CD4-positive, alpha-beta T cell (primary cell): ENCODE data around the gene THSD7A. TPM values are rescaled to one million over a fixed set of nuclear protein-coding genes. Genes with fewer than 3 reads are reported as not detected.

ENCODE experiments used
- ATAC-seq: fragments of 200-7000 bp; cut with Tn5 transposase; one replicate; pipeline ENCODE4 v1.10.0; 2022; ENCODE audit warnings: mild to moderate bottlenecking; ENCODE audit not compliant: poor library complexity
- CTCF ChIA-PET: fragments of 350-600 bp; sonication (Branson Sonifier 250); formaldehyde crosslinking; loops from one replicate; lab custom pipeline; 2021; ENCODE audit warnings: antibody characterized with exemption, inconsistent platforms; lab: Charles Lee
- POLR2A ChIA-PET: fragments of 350-600 bp; sonication (Branson Sonifier 250); formaldehyde crosslinking; loops from one replicate; lab custom pipeline; 2021; ENCODE audit warnings: antibody characterized with exemption, inconsistent platforms; lab: Charles Lee
- DNase-seq, 14 experiments: peaks; one replicate each; pipeline ENCODE4 v3.0.0-alpha.2; 2013 to 2020; ENCODE audit warnings: mixed read lengths in 2 of 14
- H3K27ac ChIP-seq, 2 donors: one replicate each; pipeline versions ENCODE4 v1.5.1 to v1.7.0; 2013; ENCODE audit warnings: low read length in 2 of 2, low read depth in 1 of 2, mild to moderate bottlenecking in 1 of 2
- H3K27me3 ChIP-seq, 2 experiments: 1 replicate in 1 of 2; 2 replicates in 1 of 2; pipeline versions ENCODE4 v1.6.1 to v1.7.0; 2013; ENCODE audit warnings: low read length in 2 of 2, control low read depth in 1 of 2, mild to moderate bottlenecking in 1 of 2, moderate library complexity in 1 of 2; ENCODE audit not compliant: insufficient read depth in 2 of 2, control insufficient read depth in 1 of 2
- H3K36me3 ChIP-seq: one replicate; pipeline ENCODE4 v1.6.1; 2013; ENCODE audit warnings: low read length, control low read depth; ENCODE audit not compliant: insufficient read depth
- H3K4me1 ChIP-seq: one replicate; pipeline ENCODE4 v1.6.1; 2013; ENCODE audit warnings: low read length, control low read depth; ENCODE audit not compliant: insufficient read depth
- H3K4me3 ChIP-seq: one replicate; pipeline ENCODE4 v1.5.1; 2013; ENCODE audit warnings: mild to moderate bottlenecking, low read length, moderate library complexity
- H3K9me3 ChIP-seq, 2 experiments: 1 replicate in 1 of 2; 2 replicates in 1 of 2; pipeline versions ENCODE4 v1.6.1 to v1.7.0; 2013; ENCODE audit warnings: low read length in 2 of 2, mild to moderate bottlenecking in 2 of 2, control low read depth in 1 of 2, moderate library complexity in 1 of 2; ENCODE audit not compliant: control insufficient read depth in 1 of 2, insufficient read depth in 1 of 2
- H3K27ac Mint-ChIP-seq: one replicate; pipeline ENCODE4 v1.8.0; 2020; ENCODE audit warnings: mixed read lengths
- H3K27me3 Mint-ChIP-seq: one replicate; pipeline ENCODE4 v1.8.0; 2021; ENCODE audit warnings: mixed read lengths
- H3K36me3 Mint-ChIP-seq: one replicate; pipeline ENCODE4 v1.8.0; 2021; ENCODE audit warnings: low read depth, mixed read lengths
- H3K4me1 Mint-ChIP-seq: one replicate; pipeline ENCODE4 v1.8.0; 2021; ENCODE audit warnings: low read depth, mixed read lengths
- H3K4me3 Mint-ChIP-seq: one replicate; pipeline ENCODE4 v1.8.0; 2020; ENCODE audit warnings: mild to moderate bottlenecking, mixed read lengths
- H3K9me3 Mint-ChIP-seq: one replicate; pipeline ENCODE4 v1.8.0; 2020; ENCODE audit warnings: mixed read lengths
- CTCF ChIP-seq: fragments of 200-600 bp; IDR thresholded peaks from one replicate; pipeline ENCODE4 v1.8.0; 2022; ENCODE audit warnings: antibody characterized with exemption, mild to moderate bottlenecking
- intact Hi-C, 2 experiments: fragments of 100-400 bp; cut with DNase I in 1 of 2; cut with micrococcal nuclease in 1 of 2; formaldehyde crosslinking; loops; one replicate each; pipeline versions ENCODE4 v1.15.1 to v1.9.0; 2023 to 2025; cut with DNase I, micrococcal nuclease
- total RNA-seq, 174 experiments: library from RNA in 2 of 174; stranded (reverse) in 2 of 174; gene quantifications; one replicate each; pipeline ENCODE4 v1.2.3 and lab custom pipeline; 2021 to 2026

THSD7A gene
- total RNA-seq, 2 experiments from 2014 or later = not detected

DNA sequence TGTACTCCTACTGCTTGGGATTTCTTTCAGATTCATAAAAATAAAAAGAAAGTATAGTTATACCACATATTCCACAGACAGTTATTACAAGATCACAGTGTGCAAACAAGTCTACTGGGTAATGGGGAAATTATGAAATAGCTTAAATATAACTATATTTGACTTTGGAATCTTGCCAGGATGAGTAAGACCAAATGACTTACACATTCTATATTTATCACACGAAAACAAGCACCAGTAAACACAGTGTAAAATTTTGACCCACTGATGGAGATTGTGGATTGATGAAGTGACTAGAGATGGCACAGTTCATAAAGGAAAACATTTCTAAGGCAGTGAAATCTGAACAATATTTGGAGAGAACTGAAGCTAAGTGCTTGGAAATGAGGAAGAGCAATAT lies 339.7 kb downstream of the THSD7A start:
- ATAC-seq (no peak), DNase-seq (peak in 2 of 14 experiments; percentile 2 to 11)
- POLR2A ChIA-PET = no interaction called here
- H3K4me3 ChIP-seq = no peak overlapping the region
- H3K4me3 Mint-ChIP-seq = no peak overlapping the region
- H3K27ac Mint-ChIP-seq = no peak overlapping the region
- TF ChIP-seq CTCF = no peak
- CTCF ChIA-PET = no interaction called here
- H3K9me3 ChIP-seq = no peaks in the 10 kb centered on the region
- H3K27ac ChIP-seq = no peak overlapping the region
- no peaks in the 10 kb centered on the region for H3K4me1 ChIP-seq
- H3K9me3 Mint-ChIP-seq = peaks cover 5% of the 10 kb centered on the region
- H3K4me1 Mint-ChIP-seq = no peaks in the 10 kb centered on the region
- intact Hi-C loops = no loop called here
- H3K27me3 Mint-ChIP-seq = no peaks in the 10 kb centered on the region
- H3K36me3 ChIP-seq = no peaks in the 10 kb centered on the region
- no peaks in the 10 kb centered on the region for H3K27me3 ChIP-seq
- H3K36me3 Mint-ChIP-seq = no peaks in the 10 kb centered on the region

DNA sequence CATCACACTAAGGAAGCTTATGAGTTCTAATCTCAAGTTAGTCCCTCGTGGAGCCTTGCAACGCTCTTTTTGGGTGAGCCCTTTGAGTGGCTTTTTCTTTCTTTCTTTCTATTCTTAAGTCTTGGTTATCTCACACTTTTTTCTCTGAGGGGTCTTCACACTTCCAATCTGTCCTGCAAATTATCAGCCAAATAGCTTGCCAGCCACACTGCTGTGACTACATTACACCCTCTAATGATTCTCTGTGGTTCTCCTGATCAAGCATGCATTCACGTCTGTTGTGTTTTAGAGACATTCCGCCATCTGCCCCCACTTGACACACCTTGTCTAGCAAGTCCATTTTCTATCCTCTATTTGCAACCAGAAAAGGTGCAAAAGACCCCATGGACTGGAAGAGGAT lies 340.2 kb downstream of the THSD7A start:
- Mint-ChIP-seq H3K27ac (no peak overlapping the region), H3K9me3 (peaks cover 5% of the 10 kb centered on the region), H3K36me3 (no peaks in the 10 kb centered on the region), H3K4me1 (no peaks in the 10 kb centered on the region), H3K27me3 (no peaks in the 10 kb centered on the region), H3K4me3 (no peak overlapping the region)
- H3K36me3 ChIP-seq = no peaks in the 10 kb centered on the region
- TF ChIP-seq CTCF = no peak
- no peak overlapping the region for H3K4me3 ChIP-seq
- no peak overlapping the region for H3K27ac ChIP-seq
- no peaks in the 10 kb centered on the region for H3K4me1 ChIP-seq
- intact Hi-C loops = no loop called here
- POLR2A ChIA-PET = no interaction called here
- no peaks in the 10 kb centered on the region for H3K9me3 ChIP-seq
- DNase-seq (no peak), ATAC-seq (no peak)
- CTCF ChIA-PET = no interaction called here
- H3K27me3 ChIP-seq = no peaks in the 10 kb centered on the region

- H3K4me3 Mint-ChIP-seq = no peak overlapping the region
- intact Hi-C loops = no loop called here
Measured at GRCh38 chr7:11489280-11489679, 342.7 kb downstream of the THSD7A start.

More at GRCh38 chr7:11489280-11489679, 342.7 kb downstream of the THSD7A start:
- ATAC-seq (no peak), DNase-seq (no peak)
- CTCF ChIA-PET = no interaction called here
- no peak for TF ChIP-seq CTCF
- Histone ChIP-seq H3K27me3 (no peaks in the 10 kb centered on the region), H3K36me3 (no peaks in the 10 kb centered on the region), H3K27ac (no peak overlapping the region), H3K4me3 (no peak overlapping the region), H3K4me1 (no peaks in the 10 kb centered on the region), H3K9me3 (no peaks in the 10 kb centered on the region)
- H3K27me3 Mint-ChIP-seq = no peaks in the 10 kb centered on the region
- H3K4me1 Mint-ChIP-seq = no peaks in the 10 kb centered on the region
- no peak overlapping the region for H3K27ac Mint-ChIP-seq
- POLR2A ChIA-PET = no interaction called here
- H3K36me3 Mint-ChIP-seq = no peaks in the 10 kb centered on the region
- H3K9me3 Mint-ChIP-seq = peaks cover 2% of the 10 kb centered on the region
